Skin epidermis (tissue), 12 donors: ENCODE measurements around the gene ODF2L.
"Not testable (repeated sequence)": the region's sequence is repeated elsewhere in the genome, so short reads cannot be mapped to it uniquely, and the experiment has no call there.

Experiments
- H3K27ac ChIP-seq, 21 experiments: fragments of 200-600 bp; sonication (generic) in 11 of 21; one replicate each; pipeline ENCODE4 v1.5.0; 2020; ENCODE audit warnings: mild to moderate bottlenecking in 3 of 21, inconsistent platforms in 2 of 21, moderate library complexity in 2 of 21
- H3K4me3 ChIP-seq, 7 experiments: fragments of 200-600 bp; sonication (generic) in 2 of 7; one replicate each; pipeline ENCODE4 v1.5.0; 2020; ENCODE audit warnings: inconsistent platforms in 2 of 7, mild to moderate bottlenecking in 2 of 7, moderate library complexity in 1 of 7

Gene ODF2L

DNA sequence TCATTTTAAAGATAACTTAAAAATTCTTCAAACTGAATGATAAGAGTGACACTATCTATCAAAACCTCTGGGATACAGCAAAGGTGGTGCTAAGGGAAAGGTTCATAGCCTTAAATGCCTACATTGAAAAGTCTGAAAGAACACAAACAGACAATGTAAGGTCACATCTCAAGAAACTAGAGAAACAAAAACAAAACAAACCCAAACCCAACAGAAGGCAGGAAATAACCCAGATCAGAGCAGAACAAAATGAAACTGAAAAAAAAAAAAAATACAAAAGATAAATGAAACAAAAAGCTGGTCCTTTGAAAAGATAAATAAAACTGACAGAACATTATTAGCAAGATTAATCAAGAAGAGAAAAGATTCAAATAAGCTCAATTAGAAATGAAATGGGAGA lies 6.8 kb downstream of the ODF2L start:
- H3K4me3 ChIP-seq = no peak overlapping the region
- peak overlapping the region in 7 of 21 experiments; percentile 33 to 66 (median 46) for H3K27ac ChIP-seq

DNA sequence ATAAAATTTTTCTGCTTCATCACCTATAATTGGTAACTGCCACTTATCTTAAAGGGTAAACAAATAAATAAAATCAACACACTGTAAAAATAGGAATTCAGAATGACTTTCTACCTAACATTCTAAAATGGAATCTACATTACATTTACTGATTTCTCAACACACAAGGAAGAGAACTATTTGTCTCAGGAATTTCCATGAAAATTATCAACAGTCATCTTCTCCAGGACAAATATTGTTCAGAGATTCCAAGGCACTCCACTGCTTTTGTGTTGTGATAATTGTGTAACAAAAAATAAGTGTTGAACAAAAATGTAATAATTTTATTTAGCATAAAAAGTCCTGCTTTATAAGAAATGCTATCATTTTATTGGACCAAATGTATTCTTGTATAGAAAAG lies 7.3 kb downstream of the ODF2L start:
- peak overlapping the region in 5 of 21 experiments; percentile 33 to 66 (median 46) for H3K27ac ChIP-seq

DNA sequence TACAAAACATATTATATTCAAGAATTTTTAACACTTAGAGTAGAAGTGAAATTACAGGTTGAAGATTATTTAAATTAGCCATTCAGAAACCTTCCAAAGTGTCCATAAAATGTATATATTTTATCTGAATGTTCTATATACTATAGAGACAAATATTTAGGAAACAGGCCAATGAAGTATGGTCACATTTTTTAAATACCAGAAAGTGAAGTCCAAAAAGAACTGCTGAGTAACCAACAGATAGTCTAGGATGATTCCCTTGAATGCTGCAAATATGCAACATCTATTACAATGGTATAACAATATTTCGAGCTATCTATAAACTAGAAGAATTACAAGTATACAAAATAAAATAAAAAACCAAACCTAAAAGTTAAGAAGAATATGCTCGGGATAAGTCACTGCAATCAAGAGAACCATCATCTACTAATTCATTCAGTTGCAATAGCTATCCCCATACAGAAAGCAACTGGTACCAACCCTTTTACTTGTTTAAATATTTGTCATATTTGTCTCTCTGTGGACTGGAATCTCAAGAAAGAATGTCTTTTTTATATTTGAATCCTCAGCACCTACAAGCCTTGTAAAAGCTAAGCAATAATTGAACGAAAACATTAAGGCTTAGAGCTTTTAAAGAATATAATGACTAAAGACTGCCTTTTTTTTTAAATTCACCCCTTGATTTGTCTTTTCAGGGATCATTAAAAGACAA lies 8.1 kb downstream of the ODF2L start:
- no peak overlapping the region for H3K4me3 ChIP-seq

More for the DNA sequence above, 7.3 kb downstream of the ODF2L start:
- H3K4me3 ChIP-seq = no peak overlapping the region

DNA sequence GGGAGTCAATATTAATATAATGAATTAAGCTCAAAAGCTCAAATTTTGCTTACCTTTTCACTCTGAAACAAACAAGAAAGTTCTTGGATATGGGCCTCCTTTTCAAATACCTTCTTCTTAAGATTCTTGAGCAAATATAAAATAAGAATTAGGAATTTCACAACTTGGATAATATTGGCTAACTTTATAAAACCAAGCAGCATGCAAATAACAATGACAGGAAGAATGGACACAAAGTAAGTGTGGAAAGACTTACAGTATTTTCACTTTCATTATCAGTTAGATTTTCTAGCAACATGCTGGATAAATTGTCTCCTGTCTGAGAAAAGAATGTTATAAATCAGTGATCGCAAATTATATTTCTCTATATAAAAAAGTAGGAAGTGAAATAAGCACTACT lies 13.2 kb downstream of the ODF2L start:
- Histone ChIP-seq H3K27ac (peak overlapping the region in 5 of 21 experiments; percentile 28 to 69 (median 58)), H3K4me3 (peak overlapping the region in 1 of 7 experiments; percentile 8)

More for the DNA sequence above, 8.1 kb downstream of the ODF2L start:
- H3K27ac ChIP-seq = peak overlapping the region in 1 of 21 experiments; percentile 58

DNA sequence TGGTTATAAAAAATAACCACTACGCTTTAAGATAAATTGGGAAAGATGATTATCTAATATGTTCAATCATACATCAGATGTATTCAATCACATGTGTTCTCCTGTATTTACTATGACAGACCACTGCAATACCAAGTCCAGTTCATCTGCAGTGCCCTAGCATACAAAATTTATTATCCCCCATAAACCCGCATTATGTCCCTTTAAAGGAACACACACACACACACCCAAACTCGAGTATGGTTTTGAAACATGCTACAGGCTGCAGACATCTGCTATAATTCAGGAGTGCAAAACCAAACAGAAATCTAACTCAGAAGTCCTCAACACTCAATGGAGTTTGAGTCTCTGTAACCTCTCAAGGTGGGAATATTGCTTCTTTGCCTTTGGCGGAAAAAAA lies 14.9 kb downstream of the ODF2L start:
- Histone ChIP-seq H3K4me3 (no peak overlapping the region), H3K27ac (peak overlapping the region in 5 of 21 experiments; percentile 7 to 49 (median 32))

DNA sequence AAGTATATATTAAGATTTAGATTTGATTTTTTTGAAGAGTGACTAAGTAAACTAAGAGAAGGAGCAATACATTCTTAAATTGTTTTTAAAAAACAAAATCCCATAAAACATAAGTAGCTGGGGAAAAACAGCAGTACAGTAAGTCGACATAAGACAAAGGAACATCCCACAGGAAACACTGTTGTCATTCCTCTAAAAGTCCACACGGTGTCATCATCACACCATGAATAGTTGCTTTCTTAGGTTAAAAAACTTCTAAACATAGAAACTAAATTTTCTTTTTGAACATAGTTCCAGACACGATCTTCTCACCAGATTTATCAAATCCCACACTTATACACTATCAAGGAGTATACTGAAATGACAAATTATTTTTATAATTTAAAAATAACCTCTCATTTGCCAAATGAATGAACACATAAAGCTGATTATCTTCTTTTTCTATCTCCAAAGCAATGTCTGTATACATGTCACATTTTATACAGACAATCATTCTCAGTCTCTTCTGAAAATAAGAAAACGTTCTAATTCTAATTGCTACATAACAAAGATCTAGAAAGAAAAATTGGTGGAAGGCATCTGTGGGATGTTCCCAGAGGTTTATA lies 15.8 kb downstream of the ODF2L start:
- Histone ChIP-seq H3K4me3 (peak overlapping the region in 1 of 7 experiments; percentile 7), H3K27ac (peak overlapping the region in 4 of 21 experiments; percentile 7 to 49 (median 25))

DNA sequence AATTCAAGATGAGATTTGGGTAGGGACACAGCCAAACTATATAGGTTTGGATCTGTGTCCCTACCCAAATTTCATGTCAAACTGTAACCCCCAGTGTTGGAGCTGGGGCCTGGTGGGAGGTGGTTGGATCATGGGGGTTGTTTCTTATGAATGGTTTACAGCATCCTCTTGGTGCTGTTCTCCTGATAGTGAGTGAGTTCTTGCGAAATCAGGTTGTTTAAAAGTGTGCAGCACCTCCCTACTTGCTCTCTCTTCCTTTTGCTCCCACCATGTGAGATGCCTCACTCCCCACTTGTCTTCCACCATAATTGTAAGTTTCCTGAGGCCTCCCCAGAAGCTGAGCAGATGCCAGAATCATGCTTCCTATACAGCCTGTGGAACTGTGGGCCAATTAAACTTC lies 17.3 kb downstream of the ODF2L start:
- no peak overlapping the region for H3K27ac ChIP-seq

DNA sequence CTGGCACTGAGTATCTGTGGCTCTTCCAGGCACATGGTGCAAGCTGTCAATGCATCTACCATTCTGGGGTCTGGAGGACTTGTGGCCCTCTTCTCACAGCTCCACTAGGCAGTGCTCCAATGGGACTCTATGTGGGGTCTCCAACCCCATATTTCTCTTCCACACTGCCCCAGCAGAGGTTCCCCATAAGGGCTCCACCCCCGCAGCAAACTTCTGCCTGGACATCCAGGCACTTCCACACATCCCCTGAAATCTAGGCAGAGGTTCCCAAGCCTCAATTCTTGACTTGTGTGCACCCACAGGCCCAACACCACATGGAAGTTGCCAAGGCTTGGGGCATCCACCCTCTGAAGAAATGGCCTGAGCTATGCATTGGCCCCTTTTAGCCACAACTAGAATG lies 18.8 kb downstream of the ODF2L start:
- Histone ChIP-seq H3K27ac (no peak overlapping the region), H3K4me3 (no peak overlapping the region)

More for the DNA sequence above, 17.3 kb downstream of the ODF2L start:
- H3K4me3 ChIP-seq = no peak overlapping the region

DNA sequence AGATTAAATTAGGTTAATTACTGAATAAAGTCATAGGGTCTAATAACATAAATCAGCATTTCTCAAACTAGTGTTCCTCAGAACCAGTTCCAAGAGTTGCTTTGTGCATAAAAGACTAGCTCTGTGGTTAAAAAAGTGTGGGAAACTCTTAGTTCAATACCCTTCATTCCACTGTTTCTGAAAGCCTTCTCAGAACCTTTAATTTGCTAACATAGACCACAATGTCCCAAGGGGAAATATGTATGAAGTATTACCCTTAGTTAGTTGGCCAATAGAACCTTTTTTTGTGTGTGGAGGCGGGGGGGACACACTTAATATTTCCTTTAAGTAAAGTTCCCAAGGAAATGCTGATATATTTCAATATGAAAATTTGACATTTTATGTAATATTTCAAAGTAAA lies 20.4 kb downstream of the ODF2L start:
- Histone ChIP-seq H3K27ac (no peak overlapping the region), H3K4me3 (no peak overlapping the region)

DNA sequence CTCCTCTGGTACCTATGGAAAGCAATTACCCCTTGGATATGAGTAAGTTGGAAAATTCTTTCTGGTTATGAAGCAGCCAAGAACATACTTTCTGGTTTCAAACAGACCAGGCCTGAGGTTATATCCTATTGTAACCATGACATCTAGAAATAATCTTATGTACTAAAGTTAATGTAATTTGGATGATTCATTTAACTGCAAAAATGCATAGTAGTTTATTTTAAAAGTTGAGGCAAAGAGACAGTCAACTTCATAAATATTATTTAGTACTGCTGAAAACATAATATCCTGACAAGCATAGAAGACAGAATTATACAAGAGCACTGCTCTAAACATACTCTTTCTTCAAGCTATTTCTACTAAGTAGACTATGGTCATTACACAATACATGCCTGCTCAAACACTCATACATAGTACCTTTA lies 25.5 kb downstream of the ODF2L start:
- Histone ChIP-seq H3K4me3 (no peak overlapping the region), H3K27ac (no peak overlapping the region)

DNA sequence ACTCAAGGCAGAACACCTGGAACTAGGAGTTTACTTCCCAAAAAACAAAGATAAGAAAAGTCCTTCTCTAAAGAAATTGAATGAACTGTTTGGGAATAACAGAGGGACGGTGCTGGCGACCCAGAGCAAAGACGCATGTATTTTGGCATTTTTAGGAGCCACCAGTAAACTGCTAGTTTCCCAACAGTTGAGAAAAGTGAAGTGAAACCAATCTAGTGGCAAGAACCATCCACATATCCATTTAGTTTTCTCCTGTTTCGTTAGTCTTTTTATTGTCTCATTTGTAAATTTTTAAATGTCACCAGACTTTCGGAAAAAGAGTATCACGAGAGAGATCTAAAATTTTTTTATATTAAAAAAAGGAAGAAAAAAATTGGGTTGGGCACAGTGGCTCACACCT lies 30.2 kb downstream of the ODF2L start:
- Histone ChIP-seq H3K4me3 (no peak overlapping the region), H3K27ac (no peak overlapping the region)

DNA sequence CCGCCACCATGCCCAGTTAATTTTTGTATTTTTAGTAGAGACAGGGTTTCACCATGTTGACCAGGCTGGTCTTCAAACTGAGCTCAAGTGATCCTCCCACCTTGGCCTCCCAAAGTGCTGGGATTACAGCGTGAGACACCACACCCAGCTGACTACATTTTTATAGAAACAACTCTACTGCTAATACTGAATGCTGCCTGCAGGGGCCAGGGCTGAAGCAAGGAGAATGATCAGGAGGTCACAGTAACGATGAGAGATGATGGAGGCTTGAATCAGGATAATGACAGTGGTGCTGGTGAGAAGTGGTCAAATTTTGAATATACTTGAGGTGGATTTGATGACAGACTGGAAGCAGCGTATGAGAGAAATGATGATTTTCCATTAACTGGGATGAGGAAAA lies 33.3 kb downstream of the ODF2L start:
- no peak overlapping the region for H3K27ac ChIP-seq

DNA sequence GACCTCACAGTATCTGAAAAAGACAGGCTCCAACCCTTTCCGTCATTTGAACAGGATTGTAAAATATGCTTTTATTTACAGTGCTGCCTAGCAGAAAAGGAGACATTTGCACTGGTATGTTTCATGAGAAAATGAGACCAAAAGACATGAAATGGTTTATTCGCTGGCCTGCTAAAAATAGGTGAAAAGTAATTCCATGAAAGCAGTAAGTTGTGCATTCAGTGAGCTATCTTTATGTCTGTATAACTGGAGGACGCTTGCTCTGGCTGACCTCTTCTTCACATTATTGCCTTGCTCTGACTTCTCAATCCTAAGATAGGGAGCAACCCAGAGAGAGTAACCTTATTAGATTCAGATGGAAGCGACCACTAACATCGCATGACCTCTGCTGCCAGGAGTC lies 38.3 kb downstream of the ODF2L start:
- H3K27ac ChIP-seq = no peak overlapping the region
- H3K4me3 ChIP-seq = no peak overlapping the region

More for the DNA sequence above, 33.3 kb downstream of the ODF2L start:
- no peak overlapping the region for H3K4me3 ChIP-seq

DNA sequence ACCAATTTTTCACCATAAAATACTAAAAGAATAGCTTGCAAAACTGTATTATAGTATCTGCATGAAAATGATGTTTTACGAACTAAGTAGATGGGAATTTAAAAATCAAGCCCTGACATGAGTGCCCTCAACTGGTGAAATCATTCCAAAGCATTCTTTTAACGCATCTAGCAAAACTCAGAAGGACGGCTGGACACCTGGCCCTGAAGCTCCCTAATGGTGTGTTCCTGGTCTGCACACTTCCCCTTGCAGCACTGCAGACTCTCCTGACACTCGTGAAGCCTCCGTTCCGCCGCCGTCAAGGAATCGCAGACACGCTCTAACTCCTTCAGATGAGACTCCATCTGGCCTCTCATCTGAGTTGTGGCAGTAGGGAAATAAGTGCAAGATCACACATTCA lies 39.9 kb downstream of the ODF2L start:
- no peak overlapping the region for H3K4me3 ChIP-seq
- no peak overlapping the region for H3K27ac ChIP-seq

DNA sequence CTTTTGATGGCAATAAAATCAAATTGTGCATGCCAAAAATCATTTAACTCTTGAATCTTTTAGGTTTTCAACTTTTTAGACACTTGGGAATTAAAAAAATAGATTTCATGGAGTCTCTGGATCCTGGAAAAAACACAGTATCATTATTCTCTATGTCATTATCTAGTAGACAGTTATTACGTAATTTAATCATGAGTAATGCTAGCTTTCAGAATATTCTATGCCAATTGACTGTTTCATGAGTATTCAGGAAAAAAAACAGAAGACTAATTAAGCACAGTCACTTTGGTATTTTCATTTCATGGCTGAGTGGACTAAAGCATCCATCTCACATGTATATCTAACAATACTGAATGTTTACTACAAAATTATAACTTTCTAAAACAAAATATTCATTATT lies 44.0 kb downstream of the ODF2L start:
- no peak overlapping the region for H3K27ac ChIP-seq
- no peak overlapping the region for H3K4me3 ChIP-seq

DNA sequence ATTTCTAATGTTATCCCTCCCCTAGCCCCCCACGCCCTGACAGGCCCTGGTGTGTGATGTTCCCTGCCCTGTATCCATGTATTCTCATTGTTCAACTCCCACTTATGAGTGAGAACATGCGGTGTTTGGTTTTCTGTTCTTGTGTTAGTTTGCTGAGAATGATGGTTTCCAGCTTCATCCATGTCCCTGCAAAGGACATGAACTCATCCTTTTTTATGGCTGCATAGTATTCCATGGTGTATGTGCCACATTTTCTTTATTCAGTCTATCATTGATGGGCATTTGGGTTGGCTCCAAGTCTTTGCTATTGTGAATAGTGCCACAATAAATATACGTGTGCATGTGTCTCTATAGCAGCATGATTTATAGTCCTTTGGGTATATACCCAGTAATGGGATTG lies 45.9 kb downstream of the ODF2L start:
- not testable (repeated sequence) for H3K4me3 ChIP-seq, H3K27ac ChIP-seq

DNA sequence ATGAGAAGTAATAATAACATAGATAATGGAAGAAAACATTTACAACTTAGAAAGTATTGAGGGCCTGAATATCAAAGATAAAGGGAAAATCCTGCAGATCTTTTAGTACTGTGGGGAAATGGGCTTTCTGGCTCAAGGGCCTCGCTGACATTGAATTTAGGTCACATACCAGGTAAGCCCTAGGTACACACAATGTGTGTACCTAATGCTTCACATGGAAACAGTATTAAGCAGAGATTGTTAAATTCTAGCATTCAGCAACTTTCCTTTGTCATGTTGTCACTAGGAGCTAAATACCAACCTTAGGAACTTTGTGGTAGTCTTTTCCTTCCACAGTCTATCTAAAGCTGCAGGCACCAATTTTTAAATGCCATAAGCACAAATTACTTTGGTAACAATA lies 49.7 kb downstream of the ODF2L start:
- H3K4me3 ChIP-seq = no peak overlapping the region
- no peak overlapping the region for H3K27ac ChIP-seq

DNA sequence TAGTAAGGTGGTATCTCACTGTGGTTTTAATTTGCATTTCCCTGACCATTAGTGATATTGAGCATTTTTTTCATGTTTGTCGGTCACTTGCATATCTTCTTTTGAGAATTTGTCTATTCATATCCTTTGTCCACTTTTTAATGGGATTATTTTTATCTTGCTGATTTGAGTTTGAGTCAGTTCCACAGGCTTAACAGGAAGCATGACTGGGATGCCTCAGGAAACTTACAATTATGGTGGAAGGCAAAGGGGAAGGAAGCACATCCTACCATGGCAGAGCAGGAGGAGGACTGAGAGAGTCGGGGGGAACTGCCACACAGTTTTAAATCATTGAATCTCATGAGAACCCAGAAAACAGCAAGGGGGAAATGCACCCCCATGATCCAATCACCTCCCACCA lies 51.1 kb downstream of the ODF2L start:
- H3K4me3 ChIP-seq = no peak overlapping the region
- H3K27ac ChIP-seq = no peak overlapping the region

DNA sequence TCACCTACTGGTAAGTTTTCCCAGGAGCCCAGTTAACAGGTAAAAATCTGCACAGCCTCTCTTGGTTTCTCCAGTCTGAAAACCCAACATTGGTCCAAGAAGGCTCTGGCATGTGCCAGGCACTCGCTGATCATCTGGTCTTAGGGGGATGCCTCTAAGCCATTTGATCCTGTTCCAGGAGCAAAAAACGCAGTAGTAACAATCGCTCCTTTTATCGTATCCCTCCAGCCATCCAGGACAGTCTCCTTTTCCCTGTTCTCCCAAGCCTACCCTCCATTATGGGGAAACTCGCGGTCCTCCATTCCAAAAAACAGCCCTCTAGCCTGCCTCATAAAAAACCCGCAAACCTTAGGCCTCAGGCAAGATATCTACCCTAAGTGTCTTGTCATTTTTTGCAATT lies 56.2 kb downstream of the ODF2L start:
- Histone ChIP-seq H3K4me3 (no peak overlapping the region), H3K27ac (no peak overlapping the region)

DNA sequence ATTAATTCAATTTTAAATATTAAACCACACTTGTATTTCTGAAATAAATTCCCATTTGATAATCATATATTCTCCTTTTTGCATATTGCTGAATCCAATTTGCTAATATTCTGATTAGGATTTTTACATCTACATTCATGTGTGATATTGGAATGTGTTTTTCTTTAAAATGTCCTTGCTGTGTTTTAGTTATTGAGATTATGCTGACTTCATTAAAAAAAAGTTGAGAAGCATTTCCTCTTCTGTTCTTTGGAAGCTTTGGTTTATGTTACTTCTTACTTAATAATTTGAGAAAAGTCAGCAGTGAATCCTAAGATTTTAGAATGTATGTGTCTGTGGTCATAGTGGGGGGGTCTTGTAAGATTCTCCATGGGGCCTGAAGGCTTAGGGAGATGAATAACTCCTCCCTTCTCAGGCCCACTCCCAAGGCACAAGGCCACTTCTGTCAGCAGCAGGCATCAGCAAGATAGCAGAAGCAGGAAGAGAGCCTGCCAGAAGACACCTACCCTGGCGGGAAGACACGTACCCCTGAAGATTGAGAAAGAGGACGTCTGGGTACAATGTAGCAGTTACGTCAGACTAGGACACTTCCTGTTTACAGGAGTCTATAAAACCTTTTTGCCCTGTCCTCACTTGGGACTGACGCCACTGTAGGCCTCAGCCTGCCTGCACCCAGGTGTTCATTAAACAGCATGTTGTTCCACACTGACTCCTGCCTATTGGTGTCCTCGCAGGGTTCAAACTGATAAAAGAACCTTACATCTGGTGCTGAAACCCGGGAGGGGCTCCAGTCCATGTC lies 56.9 kb downstream of the ODF2L start:
- no peak overlapping the region for H3K27ac ChIP-seq
- no peak overlapping the region for H3K4me3 ChIP-seq

DNA sequence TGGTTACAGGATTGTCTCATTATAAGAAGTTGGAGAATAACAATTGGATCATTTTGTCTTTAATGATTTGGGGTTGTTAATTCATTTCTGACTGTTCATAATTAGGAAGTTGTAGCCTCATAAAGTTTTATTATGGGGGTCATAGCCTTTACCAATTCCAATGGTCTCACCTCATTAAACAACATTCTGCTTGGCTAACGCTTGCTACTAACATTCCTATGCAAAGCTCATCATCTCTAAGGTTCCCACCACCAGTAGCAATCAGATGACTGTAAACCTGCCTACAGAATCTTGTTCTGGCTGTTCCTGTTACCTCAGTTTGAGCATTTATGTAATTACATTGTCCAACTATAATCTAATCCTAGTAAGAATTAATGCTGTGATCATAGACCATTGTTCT lies 60.2 kb downstream of the ODF2L start:
- Histone ChIP-seq H3K27ac (no peak overlapping the region), H3K4me3 (no peak overlapping the region)
